ENCODE data around the gene TBC1D1.
"Not testable (repeated sequence)": the region's sequence is repeated elsewhere in the genome, so short reads cannot be mapped to it uniquely, and the experiment has no call there.

TBC1D1 gene

GRCh38 chr4:37968747-37969146 lies 77.9 kb downstream of the TBC1D1 start:
- DNase-seq, result no peak

- DNase-seq, result peak in 4 of 5 donors; percentile 24 to 57 (median 40)
Observed at GRCh38 chr4:37970702-37971101, 79.8 kb downstream of the TBC1D1 start.

GRCh38 chr4:37971202-37971601 lies 80.3 kb downstream of the TBC1D1 start:
- DNase-seq, result no peak

- DNase-seq, result no peak
Observed at GRCh38 chr4:37973441-37973840, 82.6 kb downstream of the TBC1D1 start.

GRCh38 chr4:37975321-37975822 lies 84.5 kb downstream of the TBC1D1 start:
- DNase-seq, result not testable (repeated sequence)

- no peak for DNase-seq
Observed at GRCh38 chr4:37976507-37976906, 85.6 kb downstream of the TBC1D1 start.

- peak; percentile 69 to 77 (median 74) for DNase-seq
Observed at GRCh38 chr4:37976991-37977470, 86.1 kb downstream of the TBC1D1 start.

GRCh38 chr4:37977471-37978247 lies 86.8 kb downstream of the TBC1D1 start:
- peak; percentile 57 to 84 (median 70) for DNase-seq

GRCh38 chr4:37978248-37978924 lies 87.5 kb downstream of the TBC1D1 start:
- peak in 3 of 5 donors; percentile 4 to 22 (median 16) for DNase-seq

- no peak for DNase-seq
Observed at GRCh38 chr4:37980246-37980645, 89.4 kb downstream of the TBC1D1 start.

GRCh38 chr4:37981425-37981824 lies 90.5 kb downstream of the TBC1D1 start:
- DNase-seq, result no peak

GRCh38 chr4:37981844-37982720 lies 91.2 kb downstream of the TBC1D1 start:
- DNase-seq, result no peak

GRCh38 chr4:37982736-37983135 lies 91.9 kb downstream of the TBC1D1 start:
- DNase-seq, result no peak

GRCh38 chr4:37983951-37984350 lies 93.1 kb downstream of the TBC1D1 start:
- DNase-seq, result no peak

GRCh38 chr4:37985730-37986275 lies 94.9 kb downstream of the TBC1D1 start:
- no peak for DNase-seq

GRCh38 chr4:37988670-37989069 lies 97.8 kb downstream of the TBC1D1 start:
- DNase-seq, result no peak

GRCh38 chr4:37989398-37990260 lies 98.7 kb downstream of the TBC1D1 start:
- no peak for DNase-seq

GRCh38 chr4:37990731-37991245 lies 99.9 kb downstream of the TBC1D1 start:
- DNase-seq, result no peak

- DNase-seq, result no peak
Observed at GRCh38 chr4:37991623-37992410, 100.9 kb downstream of the TBC1D1 start.

GRCh38 chr4:37993806-37994205 lies 102.9 kb downstream of the TBC1D1 start:
- DNase-seq, result no peak
